ENCODE data around the gene KIF2A. TPM values are rescaled to one million over a fixed set of nuclear protein-coding genes. Genes with fewer than 3 reads are reported as not detected.
A peak's percentile ranks its signal among the peaks of the same experiment; 100 is the strongest.
"Not testable (repeated sequence)": the region's sequence is repeated elsewhere in the genome, so short reads cannot be mapped to it uniquely, and the experiment has no call there.

KIF2A gene
- total RNA-seq, 2 experiments from 2014 or later, result 224 to 306 TPM

- CTCF ChIA-PET, result interaction anchor here (1.0 to 2.2 kb wide), 8 partner anchors 9 to 63 kb away, joined by 3 to 17 read pairs (median 6); partner anchors contain the start of gene KIF2A
- Mint-ChIP-seq H3K4me3 (no peak overlapping the region), H3K27me3 (no peaks in the 10 kb centered on the region), H3K27ac (peak overlapping the region; percentile 96), H3K4me1 (peaks cover 91% of the 10 kb centered on the region), H3K9me3 (ENCODE audit: low read depth) (peaks cover 7% of the 10 kb centered on the region), H3K36me3 (ENCODE audit: low read depth) (peaks cover 25% of the 10 kb centered on the region)
- intact Hi-C loops (cut with DNase I, micrococcal nuclease), result loop anchor here (5.0 to 10.0 kb wide), 3 partner anchors 51 to 1083 kb away; partner anchors contain the start of gene DIMT1 (in 1 of the 2)
- no peak for ATAC-seq
- DNase-seq, result no peak
- POLR2A ChIA-PET, result interaction anchor here (1.6 kb wide), 1 partner anchor 20 kb away, joined by 6 read pairs; no protein-coding TSS in a partner anchor
Observed at GRCh38 chr5:62288118-62288517, 17.9 kb upstream of the KIF2A start.

GRCh38 chr5:62289813-62290212, 16.2 kb upstream of the KIF2A start:
- Mint-ChIP-seq H3K4me3 (no peak overlapping the region), H3K36me3 (ENCODE audit: low read depth) (peaks cover 27% of the 10 kb centered on the region), H3K9me3 (ENCODE audit: low read depth) (peaks cover 10% of the 10 kb centered on the region), H3K27ac (peak overlapping the region; percentile 51), H3K27me3 (no peaks in the 10 kb centered on the region), H3K4me1 (peaks cover 83% of the 10 kb centered on the region)
- peak; percentile 6 for ATAC-seq
- ChIA-PET POLR2A (interaction anchor here (0.6 to 1.4 kb wide), 2 partner anchors 15 to 16 kb away, joined by 3 to 4 read pairs; partner anchors contain the start of gene KIF2A), CTCF (interaction anchor here (1.2 kb wide), 1 partner anchor 39 kb away, joined by 4 read pairs; no protein-coding TSS in a partner anchor)
- intact Hi-C loops (cut with DNase I, micrococcal nuclease), result loop anchor here (1.0 to 10.0 kb wide), 4 partner anchors 15 to 1085 kb away; partner anchors contain the start of gene DIMT1 (in 1 of the 2)
- no peak for DNase-seq

GRCh38 chr5:62291829-62292228, 14.2 kb upstream of the KIF2A start:
- H3K9me3 Mint-ChIP-seq (ENCODE audit: low read depth), result peaks cover 10% of the 10 kb centered on the region
- H3K4me1 Mint-ChIP-seq, result peaks cover 74% of the 10 kb centered on the region
- H3K4me3 Mint-ChIP-seq; H3K27me3 Mint-ChIP-seq; intact Hi-C loops (cut with DNase I, micrococcal nuclease); ATAC-seq; POLR2A ChIA-PET: not testable (repeated sequence)
- peak overlapping the region; percentile 70 for H3K27ac Mint-ChIP-seq
- CTCF ChIA-PET, result interaction anchor here (0.7 to 1.5 kb wide), 6 partner anchors 14 to 63 kb away, joined by 3 to 9 read pairs (median 3); partner anchors contain the start of gene KIF2A
- H3K36me3 Mint-ChIP-seq (ENCODE audit: low read depth), result peaks cover 23% of the 10 kb centered on the region
- peak; percentile 69 for DNase-seq

GRCh38 chr5:62296998-62297397, 9.0 kb upstream of the KIF2A start:
- Mint-ChIP-seq H3K36me3 (ENCODE audit: low read depth) (peaks cover 14% of the 10 kb centered on the region), H3K27ac (peak overlapping the region; percentile 73), H3K27me3 (no peaks in the 10 kb centered on the region), H3K9me3 (ENCODE audit: low read depth) (peaks cover 6% of the 10 kb centered on the region), H3K4me1 (peaks cover 62% of the 10 kb centered on the region), H3K4me3 (peak overlapping the region; percentile 38)
- ATAC-seq, result peak; percentile 78
- ChIA-PET POLR2A (interaction anchor here (1.1 to 2.1 kb wide), 3 partner anchors 9 to 107 kb away, joined by 3 to 10 read pairs (median 4); partner anchors contain the start of genes DIMT1 and KIF2A), CTCF (interaction anchor here (0.7 to 3.0 kb wide), 11 partner anchors 9 to 91 kb away, joined by 3 to 17 read pairs (median 4); partner anchors contain the start of gene KIF2A)
- intact Hi-C loops (cut with DNase I, micrococcal nuclease), result no loop called here
- no peak for DNase-seq

- Mint-ChIP-seq H3K27me3 (no peaks in the 10 kb centered on the region), H3K4me1 (peaks cover 58% of the 10 kb centered on the region), H3K36me3 (ENCODE audit: low read depth) (peaks cover 5% of the 10 kb centered on the region), H3K27ac (peak overlapping the region; percentile 63), H3K4me3 (no peak overlapping the region), H3K9me3 (ENCODE audit: low read depth) (peaks cover 3% of the 10 kb centered on the region)
- CTCF ChIA-PET, result interaction anchor here (0.6 to 3.0 kb wide), 8 partner anchors 8 to 258 kb away, joined by 3 to 17 read pairs (median 6); partner anchors contain the start of gene KIF2A
- intact Hi-C loops (cut with DNase I, micrococcal nuclease), result no loop called here
- POLR2A ChIA-PET, result interaction anchor here (1.1 to 2.1 kb wide), 3 partner anchors 8 to 106 kb away, joined by 3 to 10 read pairs (median 4); partner anchors contain the start of genes DIMT1 and KIF2A
- DNase-seq (no peak), ATAC-seq (no peak)
Observed at GRCh38 chr5:62298118-62298517, 7.9 kb upstream of the KIF2A start.

GRCh38 chr5:62299101-62299500, 6.9 kb upstream of the KIF2A start:
- Mint-ChIP-seq H3K27ac (peak overlapping the region; percentile 86), H3K36me3 (ENCODE audit: low read depth) (peaks cover 4% of the 10 kb centered on the region), H3K4me3 (no peak overlapping the region), H3K27me3 (no peaks in the 10 kb centered on the region), H3K4me1 (peaks cover 62% of the 10 kb centered on the region), H3K9me3 (ENCODE audit: low read depth) (peaks cover 3% of the 10 kb centered on the region)
- no peak for DNase-seq
- no peak for ATAC-seq
- intact Hi-C loops (cut with DNase I, micrococcal nuclease), result no loop called here
- POLR2A ChIA-PET, result no interaction called here
- CTCF ChIA-PET, result interaction anchor here (1.4 kb wide), 1 partner anchor 29 kb away, joined by 4 read pairs; no protein-coding TSS in a partner anchor

GRCh38 chr5:62299600-62299999, 6.4 kb upstream of the KIF2A start:
- ATAC-seq (peak; percentile 17), DNase-seq (no peak)
- Mint-ChIP-seq H3K4me1 (peaks cover 61% of the 10 kb centered on the region), H3K27me3 (no peaks in the 10 kb centered on the region), H3K36me3 (ENCODE audit: low read depth) (peaks cover 4% of the 10 kb centered on the region), H3K9me3 (ENCODE audit: low read depth) (peaks cover 3% of the 10 kb centered on the region), H3K27ac (peak overlapping the region; percentile 86), H3K4me3 (no peak overlapping the region)
- CTCF ChIA-PET, result interaction anchor here (0.7 to 1.4 kb wide), 2 partner anchors 11 to 30 kb away, joined by 3 to 4 read pairs; no protein-coding TSS in a partner anchor
- POLR2A ChIA-PET, result no interaction called here
- intact Hi-C loops (cut with DNase I, micrococcal nuclease), result no loop called here

- intact Hi-C loops (cut with DNase I, micrococcal nuclease), result loop anchor here (1.0 to 10.0 kb wide), 8 partner anchors 15 to 1143 kb away; partner anchors contain the start of genes ZSWIM6 (in 2 of the 2), DIMT1 (in 1 of the 2) and SMIM15 (in 1 of the 2)
- no peak for DNase-seq
- Mint-ChIP-seq H3K27me3 (no peaks in the 10 kb centered on the region), H3K4me1 (peaks cover 52% of the 10 kb centered on the region), H3K36me3 (ENCODE audit: low read depth) (peaks cover 34% of the 10 kb centered on the region), H3K9me3 (ENCODE audit: low read depth) (no peaks in the 10 kb centered on the region), H3K27ac (peak overlapping the region; percentile 99), H3K4me3 (peak overlapping the region; percentile 74)
- CTCF ChIA-PET, result interaction anchor here (1.1 to 2.3 kb wide), 7 partner anchors 8 to 81 kb away, joined by 3 to 10 read pairs (median 6); no protein-coding TSS in a partner anchor
- ATAC-seq, result peak; percentile 47
- POLR2A ChIA-PET, result interaction anchor here (0.6 to 1.7 kb wide), 10 partner anchors 8 to 107 kb away, joined by 3 to 23 read pairs (median 5); partner anchors contain the start of genes DIMT1 and IPO11
Observed at GRCh38 chr5:62305358-62305714, 670 bp upstream of the KIF2A start.

GRCh38 chr5:62306323-62306895, 403 bp downstream of the KIF2A start:
- Mint-ChIP-seq H3K9me3 (ENCODE audit: low read depth) (no peaks in the 10 kb centered on the region), H3K27me3 (no peaks in the 10 kb centered on the region), H3K4me3 (peak overlapping the region; percentile 94), H3K36me3 (ENCODE audit: low read depth) (peaks cover 44% of the 10 kb centered on the region), H3K27ac (peak overlapping the region; percentile 83), H3K4me1 (peaks cover 60% of the 10 kb centered on the region)
- ATAC-seq (peak; percentile 16), DNase-seq (peak; percentile 75)
- POLR2A ChIA-PET, result interaction anchor here (0.9 to 1.7 kb wide), 9 partner anchors 8 to 106 kb away, joined by 3 to 23 read pairs (median 6); partner anchors contain the start of genes DIMT1 and IPO11
- CTCF ChIA-PET, result interaction anchor here (1.0 to 2.3 kb wide), 7 partner anchors 9 to 82 kb away, joined by 4 to 10 read pairs (median 9); no protein-coding TSS in a partner anchor
- intact Hi-C loops (cut with DNase I, micrococcal nuclease), result loop anchor here (1.0 to 10.0 kb wide), 11 partner anchors 21 to 1144 kb away; partner anchors contain the start of genes ZSWIM6 (in 2 of the 2), DIMT1 (in 1 of the 2), IPO11 (in 1 of the 2) and SMIM15 (in 1 of the 2)

- Mint-ChIP-seq H3K27me3 (no peaks in the 10 kb centered on the region), H3K4me1 (peaks cover 64% of the 10 kb centered on the region), H3K9me3 (ENCODE audit: low read depth) (no peaks in the 10 kb centered on the region), H3K36me3 (ENCODE audit: low read depth) (peaks cover 50% of the 10 kb centered on the region), H3K4me3 (peak overlapping the region; percentile 94), H3K27ac (peak overlapping the region; percentile 96)
- peak; percentile 80 for DNase-seq
- POLR2A ChIA-PET, result interaction anchor here (0.6 to 1.8 kb wide), 4 partner anchors 19 to 97 kb away, joined by 6 to 7 read pairs (median 6); partner anchors contain the start of gene DIMT1
- intact Hi-C loops (cut with DNase I, micrococcal nuclease), result loop anchor here (1.0 to 10.0 kb wide), 11 partner anchors 22 to 1145 kb away; partner anchors contain the start of genes ZSWIM6 (in 2 of the 2), DIMT1 (in 1 of the 2), IPO11 (in 1 of the 2) and SMIM15 (in 1 of the 2)
- CTCF ChIA-PET, result interaction anchor here (1.1 to 2.8 kb wide), 5 partner anchors 12 to 83 kb away, joined by 3 to 16 read pairs (median 6); no protein-coding TSS in a partner anchor
- peak; percentile 8 for ATAC-seq
Observed at GRCh38 chr5:62306896-62307689, 1.1 kb downstream of the KIF2A start.

All from activated CD4-positive, alpha-beta T cell treated with anti-CD3 and anti-CD28 coated beads for 36 hours (primary cell).